ENCODE results near the gene SPRED1. TPM values are rescaled to one million over a fixed set of nuclear protein-coding genes. Genes with fewer than 3 reads are reported as not detected.

Gene SPRED1
- total and polyA plus RNA-seq, 9 of the 15 experiments (the other 6 are each of a cell fraction or from before 2014, with no cell fraction given): 2.8 to 17.4 (median 7.9) TPM

- TF ChIP-seq REST (IDR thresholded peaks at IDR 0.05; ENCODE audit: borderline replicate concordance) (peak; percentile 65; the same call in 1 of the 2 replicates), REST (CRISPR knock-in tag; IDR thresholded peaks at IDR 0.05; ENCODE audit: low read depth) (no peak), ZBTB26 (CRISPR knock-in tag; IDR thresholded peaks at IDR 0.05) (no peak), CTCF (IDR thresholded peaks at IDR 0.05 in 2 of 3, conservative IDR thresholded peaks at IDR 0.05 in 1 of 3; ENCODE audit: insufficient read depth in 2 of 3, low read depth in 1 of 3, low read length in 3 of 3) (peak; percentile 57 to 77 (median 77)), DEAF1 (CRISPR knock-in tag; IDR thresholded peaks at IDR 0.05) (peak; percentile 62), CHCHD3 (CRISPR knock-in tag; IDR thresholded peaks at IDR 0.05) (no peak), ZNF124 (CRISPR knock-in tag; IDR thresholded peaks at IDR 0.05) (no peak), HNRNPUL1 (IDR thresholded peaks at IDR 0.05; ENCODE audit: low read length) (no peak)
Measured at GRCh38 chr15:38354315-38354929, 101.8 kb downstream of the SPRED1 start (continued).
